Measurements from ENCODE around the gene ITGA2B. TPM values are rescaled to one million over a fixed set of nuclear protein-coding genes. Genes with fewer than 3 reads are reported as not detected.

The ITGA2B gene
- total RNA-seq, 4 donors from 2014 or later = 0.44 to 0.65 (median 0.57) TPM; not detected in 1

GRCh38 chr17:44387804-44388203 is 1.6 kb downstream of the ITGA2B start:
- TF ChIP-seq CTCF (IDR thresholded peaks at IDR 0.05; ENCODE audit: low read depth) = no peak

- no peak for TF ChIP-seq CTCF (IDR thresholded peaks at IDR 0.05; ENCODE audit: low read depth)
These were observed 3.3 kb downstream of the ITGA2B start for GRCh38 chr17:44386182-44386525.

GRCh38 chr17:44385287-44386181 is 3.9 kb downstream of the ITGA2B start:
- TF ChIP-seq CTCF (IDR thresholded peaks at IDR 0.05; ENCODE audit: low read depth) = no peak

- no peak for TF ChIP-seq CTCF (IDR thresholded peaks at IDR 0.05; ENCODE audit: low read depth)
These were observed 4.6 kb downstream of the ITGA2B start for GRCh38 chr17:44384823-44385286.

- TF ChIP-seq CTCF (IDR thresholded peaks at IDR 0.05; ENCODE audit: low read depth) = no peak
These were observed 5.1 kb downstream of the ITGA2B start for GRCh38 chr17:44384281-44384822.

- TF ChIP-seq CTCF (IDR thresholded peaks at IDR 0.05; ENCODE audit: low read depth) = no peak
These were observed 5.6 kb downstream of the ITGA2B start for GRCh38 chr17:44383861-44384260.

- TF ChIP-seq CTCF (IDR thresholded peaks at IDR 0.05; ENCODE audit: low read depth) = no peak
These were observed 6.1 kb downstream of the ITGA2B start for GRCh38 chr17:44383363-44383762.
